Epithelial cell of proximal tubule (primary cell): ENCODE measurements around the gene SNX24. TPM values are rescaled to one million over a fixed set of nuclear protein-coding genes. Genes with fewer than 3 reads are reported as not detected.

Experiments
- DNase-seq: peaks from one replicate; pipeline ENCODE4 v3.0.0-alpha.2; 2011; ENCODE audit warnings: low read depth
- H3K4me3 ChIP-seq: 2 replicates; pipeline ENCODE4 v1.5.1; 2011; ENCODE audit warnings: low read depth, mild to moderate bottlenecking, low read length
- CTCF ChIP-seq: conservative IDR thresholded peaks from 2 replicates; pipeline ENCODE4 v1.5.1; 2012; ENCODE audit warnings: low read depth, mild to moderate bottlenecking, low read length
- total RNA-seq: library from RNA; depleted of rRNA; stranded (reverse); fragments of >200 nt; gene quantifications from 2 replicates; pipeline ENCODE4 v1.2.3, GENCODE V29; 2015

The SNX24 gene
- total RNA-seq, 1 donor from 2014 or later = 30.7 TPM

GRCh38 chr5:122997294-122997693 is 151.9 kb downstream of the SNX24 start:
- TF ChIP-seq CTCF = no peak
- H3K4me3 ChIP-seq = no peak overlapping the region
- DNase-seq = no peak

GRCh38 chr5:122999947-123000563 is 154.6 kb downstream of the SNX24 start:
- DNase-seq = no peak
- H3K4me3 ChIP-seq = no peak overlapping the region
- peak; percentile 51 for TF ChIP-seq CTCF

GRCh38 chr5:123000731-123001130 is 155.3 kb downstream of the SNX24 start:
- DNase-seq = no peak
- TF ChIP-seq CTCF = no peak
- no peak overlapping the region for H3K4me3 ChIP-seq

GRCh38 chr5:123001808-123002207 is 156.4 kb downstream of the SNX24 start:
- DNase-seq = no peak

GRCh38 chr5:123007182-123007581 is 161.8 kb downstream of the SNX24 start:
- H3K4me3 ChIP-seq = no peak overlapping the region
- no peak for DNase-seq
- no peak for TF ChIP-seq CTCF

More at GRCh38 chr5:123001808-123002207, 156.4 kb downstream of the SNX24 start:
- no peak for TF ChIP-seq CTCF
- no peak overlapping the region for H3K4me3 ChIP-seq

GRCh38 chr5:123007754-123008153 is 162.3 kb downstream of the SNX24 start:
- no peak for DNase-seq
- no peak overlapping the region for H3K4me3 ChIP-seq
- no peak for TF ChIP-seq CTCF

GRCh38 chr5:123012321-123012720 is 166.9 kb downstream of the SNX24 start:
- H3K4me3 ChIP-seq = no peak overlapping the region
- DNase-seq = no peak
- TF ChIP-seq CTCF = no peak
